ENCODE data around the gene ZBTB21.

GRCh38 chr21:42000908-42001307 is 9.3 kb downstream of the ZBTB21 start:
- TF ChIP-seq CTCF (IDR thresholded peaks at IDR 0.05), result no peak
- no peak for TF ChIP-seq POLR2A (IDR thresholded peaks at IDR 0.05)

All from adrenal gland (tissue), 5 donors.